Measurements from ENCODE around the gene WDR86. TPM values are rescaled to one million over a fixed set of nuclear protein-coding genes. Genes with fewer than 3 reads are reported as not detected.

Gene WDR86
- total RNA-seq, 4 donors from 2014 or later = 8.3 to 51.2 (median 15.6) TPM

GRCh38 chr7:151366166-151366879 lies 43.5 kb downstream of the WDR86 start:
- TF ChIP-seq, protein P1, sequence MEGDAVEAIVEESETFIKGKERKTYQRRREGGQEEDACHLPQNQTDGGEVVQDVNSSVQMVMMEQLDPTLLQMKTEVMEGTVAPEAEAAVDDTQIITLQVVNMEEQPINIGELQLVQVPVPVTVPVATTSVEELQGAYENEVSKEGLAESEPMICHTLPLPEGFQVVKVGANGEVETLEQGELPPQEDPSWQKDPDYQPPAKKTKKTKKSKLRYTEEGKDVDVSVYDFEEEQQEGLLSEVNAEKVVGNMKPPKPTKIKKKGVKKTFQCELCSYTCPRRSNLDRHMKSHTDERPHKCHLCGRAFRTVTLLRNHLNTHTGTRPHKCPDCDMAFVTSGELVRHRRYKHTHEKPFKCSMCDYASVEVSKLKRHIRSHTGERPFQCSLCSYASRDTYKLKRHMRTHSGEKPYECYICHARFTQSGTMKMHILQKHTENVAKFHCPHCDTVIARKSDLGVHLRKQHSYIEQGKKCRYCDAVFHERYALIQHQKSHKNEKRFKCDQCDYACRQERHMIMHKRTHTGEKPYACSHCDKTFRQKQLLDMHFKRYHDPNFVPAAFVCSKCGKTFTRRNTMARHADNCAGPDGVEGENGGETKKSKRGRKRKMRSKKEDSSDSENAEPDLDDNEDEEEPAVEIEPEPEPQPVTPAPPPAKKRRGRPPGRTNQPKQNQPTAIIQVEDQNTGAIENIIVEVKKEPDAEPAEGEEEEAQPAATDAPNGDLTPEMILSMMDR (IDR thresholded peaks at IDR 0.05; ENCODE audit: low read depth) = no peak

DNA sequence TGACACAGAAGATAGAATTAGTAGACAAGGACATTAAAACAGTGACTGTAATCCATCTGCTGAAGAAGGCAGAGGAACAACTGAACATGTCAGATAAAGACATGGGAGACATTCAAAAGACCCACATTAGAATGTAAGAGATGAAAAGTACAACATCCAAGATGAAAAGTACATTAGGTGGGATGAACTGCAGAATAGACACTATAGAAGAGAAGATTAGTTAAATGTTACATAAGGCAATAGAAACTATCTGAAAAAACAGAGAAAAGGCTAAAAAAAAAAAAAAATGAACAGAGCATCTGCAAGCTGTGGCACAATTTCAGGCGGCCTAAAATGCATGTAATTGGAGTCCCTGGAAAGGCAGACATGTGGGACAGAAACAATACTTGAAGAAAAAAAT lies 46.7 kb downstream of the WDR86 start:
- TF ChIP-seq, protein P1 (IDR thresholded peaks at IDR 0.05; ENCODE audit: low read depth) = no peak

DNA sequence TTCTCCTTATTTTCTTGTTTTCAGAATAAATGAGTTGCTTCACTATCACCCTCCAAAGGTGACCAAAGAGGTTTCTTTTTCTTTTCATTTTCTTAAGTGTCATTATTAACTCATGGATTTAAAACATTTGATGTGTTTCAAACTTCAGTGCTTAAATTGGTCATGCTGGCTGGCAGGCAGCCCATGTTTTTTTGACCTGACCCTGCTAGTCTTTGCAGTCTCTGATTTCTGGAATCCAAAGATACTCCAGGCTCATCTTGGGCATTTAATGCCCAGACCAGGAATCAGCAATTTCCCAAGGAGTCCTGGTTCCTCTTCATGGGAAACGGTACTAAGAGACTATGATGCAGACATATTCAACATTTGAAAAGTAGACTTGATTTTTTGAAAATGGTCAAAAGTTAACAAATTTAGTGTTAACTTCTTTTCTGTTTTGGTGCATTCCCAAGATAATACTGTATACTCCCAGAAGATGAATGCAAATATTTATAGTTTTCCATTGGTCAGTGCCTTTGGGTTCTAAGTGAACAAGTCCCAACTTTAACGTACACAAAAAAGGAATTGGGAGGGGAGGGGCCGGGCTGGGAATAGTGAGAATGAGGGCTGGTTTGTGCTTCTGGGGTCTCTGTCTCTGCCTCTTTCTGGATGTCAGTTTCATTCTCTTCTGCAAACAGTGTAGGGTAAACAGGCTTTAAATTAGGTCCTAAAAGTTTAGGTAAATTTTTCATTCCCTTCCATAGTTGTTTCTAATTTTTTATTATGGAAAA lies 48.5 kb downstream of the WDR86 start:
- TF ChIP-seq, protein P1 (IDR thresholded peaks at IDR 0.05; ENCODE audit: low read depth) = no peak

GRCh38 chr7:151352512-151352911 lies 57.3 kb downstream of the WDR86 start:
- TF ChIP-seq, protein P1 (IDR thresholded peaks at IDR 0.05; ENCODE audit: low read depth) = no peak

DNA sequence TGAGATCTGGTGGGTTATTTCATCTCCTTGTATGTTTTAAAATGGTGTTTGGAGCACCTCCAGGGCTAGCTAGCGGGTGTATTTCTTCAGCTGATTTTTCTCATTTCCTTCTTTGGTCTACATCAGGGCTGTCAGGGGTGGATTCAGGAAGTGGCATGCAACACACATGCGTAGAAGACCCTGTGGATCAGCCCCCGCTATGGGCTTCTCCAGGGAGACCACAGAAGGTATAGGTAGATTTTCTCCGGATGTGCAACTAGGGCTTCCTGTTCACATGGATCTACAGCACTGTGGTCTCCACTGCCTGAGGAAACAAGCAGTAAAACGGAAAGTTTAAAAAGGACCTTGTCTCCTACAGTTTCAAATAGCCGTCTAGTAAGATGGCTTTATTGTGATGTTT lies 57.9 kb downstream of the WDR86 start:
- TF ChIP-seq, protein P1 (IDR thresholded peaks at IDR 0.05; ENCODE audit: low read depth) = no peak

DNA sequence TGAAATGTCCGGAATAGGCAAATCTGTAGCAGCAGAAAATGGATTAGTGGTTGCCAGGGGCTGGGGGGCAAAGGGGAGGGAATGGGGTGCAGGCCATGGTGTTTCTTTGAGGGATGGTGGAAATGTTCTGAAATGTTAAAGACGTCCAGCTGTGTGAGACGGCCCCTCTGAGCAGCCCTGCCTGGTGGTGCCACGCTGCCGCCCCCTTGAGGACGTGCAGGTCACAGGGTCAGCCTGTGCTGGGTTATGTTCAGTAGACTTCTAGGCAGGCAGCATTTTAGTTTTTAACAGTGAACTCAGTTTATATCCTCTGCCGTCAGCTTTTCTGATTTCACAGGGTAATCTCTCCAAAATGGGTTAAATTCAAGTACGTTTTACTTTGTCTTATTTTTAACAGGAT lies 58.8 kb downstream of the WDR86 start:
- TF ChIP-seq, protein P1 (IDR thresholded peaks at IDR 0.05; ENCODE audit: low read depth) = no peak

DNA sequence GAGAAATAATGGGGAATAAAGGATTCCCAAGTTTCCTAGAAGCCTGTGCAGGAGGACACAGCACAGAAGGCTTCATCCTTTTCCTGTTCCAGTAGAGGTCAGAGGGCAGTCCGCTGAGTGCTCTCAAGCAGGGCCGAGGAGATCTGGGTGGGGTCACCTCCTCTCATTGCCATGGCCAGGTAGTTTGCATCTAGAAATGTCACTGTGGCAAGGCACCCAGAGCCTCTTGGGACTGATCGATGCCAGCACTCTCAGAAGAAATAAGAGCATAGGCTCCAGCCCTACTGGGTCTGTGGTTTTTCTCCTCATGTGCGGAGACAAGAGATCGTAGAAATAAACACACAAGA lies 60.4 kb downstream of the WDR86 start:
- TF ChIP-seq, protein P1 (IDR thresholded peaks at IDR 0.05; ENCODE audit: low read depth) = no peak

Data from subcutaneous adipose tissue (tissue), 4 donors.